ENCODE measurements around the gene VANGL2.

- TF ChIP-seq, protein P1, sequence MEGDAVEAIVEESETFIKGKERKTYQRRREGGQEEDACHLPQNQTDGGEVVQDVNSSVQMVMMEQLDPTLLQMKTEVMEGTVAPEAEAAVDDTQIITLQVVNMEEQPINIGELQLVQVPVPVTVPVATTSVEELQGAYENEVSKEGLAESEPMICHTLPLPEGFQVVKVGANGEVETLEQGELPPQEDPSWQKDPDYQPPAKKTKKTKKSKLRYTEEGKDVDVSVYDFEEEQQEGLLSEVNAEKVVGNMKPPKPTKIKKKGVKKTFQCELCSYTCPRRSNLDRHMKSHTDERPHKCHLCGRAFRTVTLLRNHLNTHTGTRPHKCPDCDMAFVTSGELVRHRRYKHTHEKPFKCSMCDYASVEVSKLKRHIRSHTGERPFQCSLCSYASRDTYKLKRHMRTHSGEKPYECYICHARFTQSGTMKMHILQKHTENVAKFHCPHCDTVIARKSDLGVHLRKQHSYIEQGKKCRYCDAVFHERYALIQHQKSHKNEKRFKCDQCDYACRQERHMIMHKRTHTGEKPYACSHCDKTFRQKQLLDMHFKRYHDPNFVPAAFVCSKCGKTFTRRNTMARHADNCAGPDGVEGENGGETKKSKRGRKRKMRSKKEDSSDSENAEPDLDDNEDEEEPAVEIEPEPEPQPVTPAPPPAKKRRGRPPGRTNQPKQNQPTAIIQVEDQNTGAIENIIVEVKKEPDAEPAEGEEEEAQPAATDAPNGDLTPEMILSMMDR (IDR thresholded peaks at IDR 0.05; ENCODE audit: low read length), result no peak
- TF ChIP-seq EZH2 (IDR thresholded peaks at IDR 0.05; ENCODE audit: borderline replicate concordance, low read length), result no peak
Measured at GRCh38 chr1:160429702-160430535, 29.6 kb downstream of the VANGL2 start.

Data from OCI-LY1 (cell line).